H1 (cell line): Measurements from ENCODE around the gene B4GALT7. TPM values are rescaled to one million over a fixed set of nuclear protein-coding genes. Genes with fewer than 3 reads are reported as not detected.

Source experiments
- E2F6 ChIP-seq: IDR thresholded peaks from 2 replicates; pipeline ENCODE4 v1.6.1; 2012; ENCODE audit warnings: inconsistent platforms
- EGR1 ChIP-seq: IDR thresholded peaks from 2 replicates; pipeline ENCODE4 v1.6.1; 2011; ENCODE audit warnings: low read depth, low read length, borderline replicate concordance
- EP300 ChIP-seq, 2 experiments: IDR thresholded peaks; 1 replicate in 1 of 2; 2 replicates in 1 of 2; pipeline ENCODE4 v1.6.1; 2011 to 2012; ENCODE audit warnings: low read depth in 2 of 2, low read length in 2 of 2, mild to moderate bottlenecking in 2 of 2, borderline replicate concordance in 1 of 2, inconsistent platforms in 1 of 2, moderate library complexity in 1 of 2
- MAFK ChIP-seq: IDR thresholded peaks from 2 replicates; pipeline ENCODE4 v1.6.1; 2012; ENCODE audit warnings: low read depth, mild to moderate bottlenecking, improper control_type of control experiment, low read length
- RAD21 ChIP-seq, 2 experiments: IDR thresholded peaks in 1 of 2; conservative IDR thresholded peaks in 1 of 2; 2 replicates each; pipeline ENCODE4 v1.6.1; 2011; ENCODE audit warnings: low read depth in 2 of 2, low read length in 2 of 2, improper control_type of control experiment in 1 of 2, inconsistent platforms in 1 of 2, mild to moderate bottlenecking in 1 of 2, moderate library complexity in 1 of 2
- RBBP5 ChIP-seq: IDR thresholded peaks from 2 replicates; pipeline ENCODE4 v1.7.1; 2012; ENCODE audit warnings: low read depth, mild to moderate bottlenecking, inconsistent platforms, low read length, moderate library complexity, borderline replicate concordance
- SAP30 ChIP-seq: fragments of 300-600 bp; sonication (generic); IDR thresholded peaks from 2 replicates; pipeline ENCODE4 v1.7.1; 2012; ENCODE audit warnings: low read length, moderate library complexity, mild to moderate bottlenecking, inconsistent platforms; ENCODE audit not compliant: insufficient read depth, insufficient replicate concordance
- TBP ChIP-seq: IDR thresholded peaks from 2 replicates; pipeline ENCODE4 v1.6.1; 2011; ENCODE audit warnings: low read depth, low read length, improper control_type of control experiment
- polyA plus RNA-seq, 7 experiments: library from polyadenylated mRNA; depleted of rRNA in 3 of 7; stranded (reverse) in 5 of 7; unstranded in 2 of 7; fragments of >200 nt in 5 of 7; fragments of 200-250 nt in 2 of 7; gene quantifications; 1 replicate in 5 of 7; 2 replicates in 1 of 7; 4 replicates in 1 of 7; pipeline versions ENCODE4 v1.2.1 to v1.2.3, GENCODE V29; 2011 to 2013; ENCODE audit warnings: missing spikeins in 2 of 7, mixed read lengths in 2 of 7
- total RNA-seq: library from RNA; stranded (reverse); fragmentation: NEBNext Ultra II Directional; extraction: Animal tissue kit (Norgen Biotek cat#: 25700); gene quantifications from 2 replicates; pipeline ENCODE4 v1.2.1, GENCODE V29; 2021
- TF ChIP-seq, protein P1 (sequence below): fragments of 300-600 bp; sonication (generic); IDR thresholded peaks from 2 replicates; pipeline ENCODE4 v1.7.1; 2012; ENCODE audit warnings: low read length, moderate library complexity, mild to moderate bottlenecking, inconsistent platforms; ENCODE audit not compliant: insufficient replicate concordance

Gene B4GALT7
- total and polyA plus RNA-seq, 2 of the 8 experiments (the other 6 are each of a cell fraction or from before 2014, with no cell fraction given): 18.7 to 31.9 TPM

GRCh38 chr5:177612215-177612673 is 12.3 kb downstream of the B4GALT7 start (continued):
- TF ChIP-seq MAFK (no peak), EGR1 (no peak), E2F6 (no peak), SAP30 (no peak), RBBP5 (no peak), RAD21 (IDR thresholded peaks at IDR 0.05 in 1 of 2, conservative IDR thresholded peaks at IDR 0.05 in 1 of 2; ENCODE audit: low read depth in 2 of 2, low read length in 2 of 2) (no peak), EP300 (IDR thresholded peaks at IDR 0.05; ENCODE audit: borderline replicate concordance in 1 of 2, low read depth in 2 of 2, low read length in 2 of 2) (no peak), TBP (no peak)
- TF ChIP-seq, protein P1, sequence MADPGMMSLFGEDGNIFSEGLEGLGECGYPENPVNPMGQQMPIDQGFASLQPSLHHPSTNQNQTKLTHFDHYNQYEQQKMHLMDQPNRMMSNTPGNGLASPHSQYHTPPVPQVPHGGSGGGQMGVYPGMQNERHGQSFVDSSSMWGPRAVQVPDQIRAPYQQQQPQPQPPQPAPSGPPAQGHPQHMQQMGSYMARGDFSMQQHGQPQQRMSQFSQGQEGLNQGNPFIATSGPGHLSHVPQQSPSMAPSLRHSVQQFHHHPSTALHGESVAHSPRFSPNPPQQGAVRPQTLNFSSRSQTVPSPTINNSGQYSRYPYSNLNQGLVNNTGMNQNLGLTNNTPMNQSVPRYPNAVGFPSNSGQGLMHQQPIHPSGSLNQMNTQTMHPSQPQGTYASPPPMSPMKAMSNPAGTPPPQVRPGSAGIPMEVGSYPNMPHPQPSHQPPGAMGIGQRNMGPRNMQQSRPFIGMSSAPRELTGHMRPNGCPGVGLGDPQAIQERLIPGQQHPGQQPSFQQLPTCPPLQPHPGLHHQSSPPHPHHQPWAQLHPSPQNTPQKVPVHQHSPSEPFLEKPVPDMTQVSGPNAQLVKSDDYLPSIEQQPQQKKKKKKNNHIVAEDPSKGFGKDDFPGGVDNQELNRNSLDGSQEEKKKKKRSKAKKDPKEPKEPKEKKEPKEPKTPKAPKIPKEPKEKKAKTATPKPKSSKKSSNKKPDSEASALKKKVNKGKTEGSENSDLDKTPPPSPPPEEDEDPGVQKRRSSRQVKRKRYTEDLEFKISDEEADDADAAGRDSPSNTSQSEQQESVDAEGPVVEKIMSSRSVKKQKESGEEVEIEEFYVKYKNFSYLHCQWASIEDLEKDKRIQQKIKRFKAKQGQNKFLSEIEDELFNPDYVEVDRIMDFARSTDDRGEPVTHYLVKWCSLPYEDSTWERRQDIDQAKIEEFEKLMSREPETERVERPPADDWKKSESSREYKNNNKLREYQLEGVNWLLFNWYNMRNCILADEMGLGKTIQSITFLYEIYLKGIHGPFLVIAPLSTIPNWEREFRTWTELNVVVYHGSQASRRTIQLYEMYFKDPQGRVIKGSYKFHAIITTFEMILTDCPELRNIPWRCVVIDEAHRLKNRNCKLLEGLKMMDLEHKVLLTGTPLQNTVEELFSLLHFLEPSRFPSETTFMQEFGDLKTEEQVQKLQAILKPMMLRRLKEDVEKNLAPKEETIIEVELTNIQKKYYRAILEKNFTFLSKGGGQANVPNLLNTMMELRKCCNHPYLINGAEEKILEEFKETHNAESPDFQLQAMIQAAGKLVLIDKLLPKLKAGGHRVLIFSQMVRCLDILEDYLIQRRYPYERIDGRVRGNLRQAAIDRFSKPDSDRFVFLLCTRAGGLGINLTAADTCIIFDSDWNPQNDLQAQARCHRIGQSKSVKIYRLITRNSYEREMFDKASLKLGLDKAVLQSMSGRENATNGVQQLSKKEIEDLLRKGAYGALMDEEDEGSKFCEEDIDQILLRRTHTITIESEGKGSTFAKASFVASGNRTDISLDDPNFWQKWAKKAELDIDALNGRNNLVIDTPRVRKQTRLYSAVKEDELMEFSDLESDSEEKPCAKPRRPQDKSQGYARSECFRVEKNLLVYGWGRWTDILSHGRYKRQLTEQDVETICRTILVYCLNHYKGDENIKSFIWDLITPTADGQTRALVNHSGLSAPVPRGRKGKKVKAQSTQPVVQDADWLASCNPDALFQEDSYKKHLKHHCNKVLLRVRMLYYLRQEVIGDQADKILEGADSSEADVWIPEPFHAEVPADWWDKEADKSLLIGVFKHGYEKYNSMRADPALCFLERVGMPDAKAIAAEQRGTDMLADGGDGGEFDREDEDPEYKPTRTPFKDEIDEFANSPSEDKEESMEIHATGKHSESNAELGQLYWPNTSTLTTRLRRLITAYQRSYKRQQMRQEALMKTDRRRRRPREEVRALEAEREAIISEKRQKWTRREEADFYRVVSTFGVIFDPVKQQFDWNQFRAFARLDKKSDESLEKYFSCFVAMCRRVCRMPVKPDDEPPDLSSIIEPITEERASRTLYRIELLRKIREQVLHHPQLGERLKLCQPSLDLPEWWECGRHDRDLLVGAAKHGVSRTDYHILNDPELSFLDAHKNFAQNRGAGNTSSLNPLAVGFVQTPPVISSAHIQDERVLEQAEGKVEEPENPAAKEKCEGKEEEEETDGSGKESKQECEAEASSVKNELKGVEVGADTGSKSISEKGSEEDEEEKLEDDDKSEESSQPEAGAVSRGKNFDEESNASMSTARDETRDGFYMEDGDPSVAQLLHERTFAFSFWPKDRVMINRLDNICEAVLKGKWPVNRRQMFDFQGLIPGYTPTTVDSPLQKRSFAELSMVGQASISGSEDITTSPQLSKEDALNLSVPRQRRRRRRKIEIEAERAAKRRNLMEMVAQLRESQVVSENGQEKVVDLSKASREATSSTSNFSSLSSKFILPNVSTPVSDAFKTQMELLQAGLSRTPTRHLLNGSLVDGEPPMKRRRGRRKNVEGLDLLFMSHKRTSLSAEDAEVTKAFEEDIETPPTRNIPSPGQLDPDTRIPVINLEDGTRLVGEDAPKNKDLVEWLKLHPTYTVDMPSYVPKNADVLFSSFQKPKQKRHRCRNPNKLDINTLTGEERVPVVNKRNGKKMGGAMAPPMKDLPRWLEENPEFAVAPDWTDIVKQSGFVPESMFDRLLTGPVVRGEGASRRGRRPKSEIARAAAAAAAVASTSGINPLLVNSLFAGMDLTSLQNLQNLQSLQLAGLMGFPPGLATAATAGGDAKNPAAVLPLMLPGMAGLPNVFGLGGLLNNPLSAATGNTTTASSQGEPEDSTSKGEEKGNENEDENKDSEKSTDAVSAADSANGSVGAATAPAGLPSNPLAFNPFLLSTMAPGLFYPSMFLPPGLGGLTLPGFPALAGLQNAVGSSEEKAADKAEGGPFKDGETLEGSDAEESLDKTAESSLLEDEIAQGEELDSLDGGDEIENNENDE: no peak
